ENCODE data around the gene APOBEC3G. TPM values are rescaled to one million over a fixed set of nuclear protein-coding genes. Genes with fewer than 3 reads are reported as not detected.
"Not testable (repeated sequence)": the region's sequence is repeated elsewhere in the genome, so short reads cannot be mapped to it uniquely, and the experiment has no call there.

The APOBEC3G gene
- total RNA-seq, 5 donors from 2014 or later (not counting 1 experiment from before 2014, with no cell fraction given), result 29.7 to 71.3 (median 62.7) TPM

GRCh38 chr22:39076155-39077025 lies 685 bp upstream of the APOBEC3G start:
- ATAC-seq (replicated peaks in 1 of 4); DNase-seq; H3K27me3 ChIP-seq (replicated peaks in 1 of 2; ENCODE audit: control insufficient read depth in 2 of 2, extremely low read depth in 1 of 2, insufficient read depth in 2 of 2, low read length in 1 of 2); H3K9me3 ChIP-seq; H3K9me3 Mint-ChIP-seq; H3K27me3 Mint-ChIP-seq: not testable (repeated sequence)
- Histone ChIP-seq H3K36me3 (ENCODE audit: control insufficient read depth in 2 of 2, extremely low read depth in 1 of 2, insufficient read depth in 1 of 2, low read length in 1 of 2) (peaks cover 0 to 16% of the 10 kb centered on the region in 2 donors), H3K27ac (ENCODE audit: low read length) (peak overlapping the region; percentile 66), H3K4me3 (ENCODE audit: control insufficient read depth in 1 of 2, extremely low read depth in 1 of 2, low read length in 1 of 2) (peak overlapping the region in 1 of 2 donors; percentile 82), H3K4me1 (ENCODE audit: control insufficient read depth in 1 of 2, extremely low read depth in 1 of 2, insufficient read depth in 2 of 2, low read length in 2 of 2) (peaks cover 4 to 47% of the 10 kb centered on the region in 2 experiments)
- Mint-ChIP-seq H3K4me1 (peaks cover 30 to 54% (median 42%) of the 10 kb centered on the region in 3 donors), H3K36me3 (peaks cover 13% of the 10 kb centered on the region), H3K27ac (peak overlapping the region; percentile 91 to 96), H3K4me3 (peak overlapping the region; percentile 82 to 89 (median 86))
- 79% methylated on average over 2 of the region's 24 CpGs for WGBS (ENCODE audit: insufficient coverage)
- POLR2A ChIA-PET, result interaction anchor here in 1 of 2 donors (0.7 kb wide), 1 partner anchor 54 kb away, joined by 4 read pairs; no protein-coding TSS in a partner anchor
- CTCF ChIA-PET, result interaction anchor here in 1 of 2 donors (0.6 kb wide), 1 partner anchor 56 kb away, joined by 5 read pairs; no protein-coding TSS in a partner anchor

DNA sequence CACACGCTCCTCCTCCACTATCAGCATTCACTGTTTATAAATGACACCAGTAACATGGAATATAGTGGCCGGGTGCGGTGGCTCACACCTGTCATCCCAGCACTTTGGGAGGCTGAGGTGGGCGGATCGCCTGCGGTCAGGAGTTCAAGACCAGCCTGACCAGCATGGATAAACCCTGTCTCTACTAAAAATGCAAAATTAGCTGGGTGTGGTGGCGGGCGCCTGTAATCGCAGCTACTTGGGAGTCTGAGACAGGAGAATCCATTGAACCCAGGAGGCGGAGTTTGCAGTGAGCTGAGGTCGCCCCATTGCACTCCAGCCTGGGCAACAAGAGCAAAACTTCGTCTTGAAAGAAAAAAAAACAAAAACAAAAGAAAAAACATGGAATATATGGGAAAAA lies 837 bp downstream of the APOBEC3G start:
- peak overlapping the region; percentile 82 to 89 (median 86) for H3K4me3 Mint-ChIP-seq
- H3K36me3 Mint-ChIP-seq, result peaks cover 23% of the 10 kb centered on the region
- not testable (repeated sequence) for H3K27me3 ChIP-seq (replicated peaks in 1 of 2; ENCODE audit: control insufficient read depth in 2 of 2, extremely low read depth in 1 of 2, insufficient read depth in 2 of 2, low read length in 1 of 2); DNase-seq; H3K9me3 Mint-ChIP-seq; H3K27me3 Mint-ChIP-seq; ATAC-seq (replicated peaks in 1 of 4); H3K9me3 ChIP-seq
- H3K36me3 ChIP-seq (ENCODE audit: control insufficient read depth in 2 of 2, extremely low read depth in 1 of 2, insufficient read depth in 1 of 2, low read length in 1 of 2), result peaks cover 0 to 31% of the 10 kb centered on the region in 2 donors
- H3K27ac ChIP-seq (ENCODE audit: low read length), result peak overlapping the region; percentile 89
- CTCF ChIA-PET, result interaction anchor here in 1 of 2 donors (1.5 kb wide), 1 partner anchor 40 kb away, joined by 3 read pairs; no protein-coding TSS in a partner anchor
- peak overlapping the region; percentile 93 to 95 for H3K27ac Mint-ChIP-seq
- H3K4me3 ChIP-seq (ENCODE audit: control insufficient read depth in 1 of 2, extremely low read depth in 1 of 2, low read length in 1 of 2), result peak overlapping the region; percentile 39 to 82
- peaks cover 4 to 62% of the 10 kb centered on the region in 2 experiments for H3K4me1 ChIP-seq (ENCODE audit: control insufficient read depth in 1 of 2, extremely low read depth in 1 of 2, insufficient read depth in 2 of 2, low read length in 2 of 2)
- WGBS (ENCODE audit: insufficient coverage), result 69% methylated on average over 3 of the region's 12 CpGs
- peaks cover 41 to 65% (median 49%) of the 10 kb centered on the region in 3 donors for H3K4me1 Mint-ChIP-seq
- POLR2A ChIA-PET, result interaction anchor here in 1 of 2 donors (0.8 to 1.0 kb wide), 2 partner anchors 21 to 241 kb away, joined by 3 to 5 read pairs; no protein-coding TSS in a partner anchor

GRCh38 chr22:39078329-39078728 lies 1.3 kb downstream of the APOBEC3G start:
- peaks cover 23% of the 10 kb centered on the region for H3K36me3 Mint-ChIP-seq
- ATAC-seq (replicated peaks in 1 of 4) (no peak), DNase-seq (peak in 1 of 35 experiments; percentile 47)
- no peaks in the 10 kb centered on the region for H3K27me3 Mint-ChIP-seq
- H3K27me3 ChIP-seq (replicated peaks in 1 of 2; ENCODE audit: control insufficient read depth in 2 of 2, extremely low read depth in 1 of 2, insufficient read depth in 2 of 2, low read length in 1 of 2), result peaks cover 0 to 3% of the 10 kb centered on the region in 2 experiments
- CTCF ChIA-PET, result interaction anchor here in 1 of 2 donors (1.5 kb wide), 1 partner anchor 40 kb away, joined by 3 read pairs; no protein-coding TSS in a partner anchor
- H3K4me1 ChIP-seq (ENCODE audit: control insufficient read depth in 1 of 2, extremely low read depth in 1 of 2, insufficient read depth in 2 of 2, low read length in 2 of 2), result peaks cover 4 to 66% of the 10 kb centered on the region in 2 experiments
- peaks cover 41 to 69% (median 52%) of the 10 kb centered on the region in 3 donors for H3K4me1 Mint-ChIP-seq
- H3K4me3 ChIP-seq (ENCODE audit: control insufficient read depth in 1 of 2, extremely low read depth in 1 of 2, low read length in 1 of 2), result peak overlapping the region in 1 of 2 donors; percentile 82
- H3K4me3 Mint-ChIP-seq, result peak overlapping the region; percentile 82 to 89 (median 86)
- POLR2A ChIA-PET, result interaction anchor here in 1 of 2 donors (0.8 to 1.0 kb wide), 2 partner anchors 20 to 240 kb away, joined by 3 to 5 read pairs; no protein-coding TSS in a partner anchor
- peaks cover 0 to 34% of the 10 kb centered on the region in 2 donors for H3K36me3 ChIP-seq (ENCODE audit: control insufficient read depth in 2 of 2, extremely low read depth in 1 of 2, insufficient read depth in 1 of 2, low read length in 1 of 2)
- no peaks in the 10 kb centered on the region for H3K9me3 ChIP-seq
- WGBS (ENCODE audit: insufficient coverage), result 57% methylated on average over 5 of the region's 8 CpGs
- H3K9me3 Mint-ChIP-seq, result no peaks in the 10 kb centered on the region
- H3K27ac ChIP-seq (ENCODE audit: low read length), result peak overlapping the region; percentile 89
- H3K27ac Mint-ChIP-seq, result peak overlapping the region; percentile 93 to 95

DNA sequence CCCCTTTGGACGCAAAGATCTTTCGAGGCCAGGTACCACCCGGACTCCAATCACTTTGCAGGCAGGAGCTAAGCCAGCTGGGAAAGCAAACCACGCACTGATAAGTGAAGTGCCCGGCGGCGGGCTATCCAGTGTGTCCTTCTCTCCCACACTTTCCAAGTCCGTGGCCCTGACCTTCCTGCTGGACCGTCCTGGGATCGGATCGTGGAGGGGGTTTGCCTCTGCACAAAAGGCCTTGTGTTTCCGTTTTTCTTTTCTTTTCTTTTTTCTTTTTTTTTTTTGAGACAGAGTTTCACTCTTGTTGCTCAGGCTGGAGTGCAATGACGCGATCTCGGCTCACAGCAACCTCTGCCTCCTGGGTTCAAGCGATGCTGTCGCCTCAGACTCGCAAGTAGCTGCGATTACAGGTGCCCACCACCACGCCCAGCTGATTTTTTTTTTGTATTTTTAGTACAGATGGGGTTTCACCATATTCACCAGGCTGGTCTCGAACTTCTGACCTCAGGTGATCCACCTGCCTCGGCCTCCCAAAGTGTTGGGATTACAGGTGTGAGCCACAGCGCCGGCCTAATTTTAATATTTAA lies 2.1 kb downstream of the APOBEC3G start:
- H3K27me3 Mint-ChIP-seq; H3K9me3 ChIP-seq; H3K27me3 ChIP-seq (replicated peaks in 1 of 2; ENCODE audit: control insufficient read depth in 2 of 2, extremely low read depth in 1 of 2, insufficient read depth in 2 of 2, low read length in 1 of 2); ATAC-seq (replicated peaks in 1 of 4); DNase-seq; H3K9me3 Mint-ChIP-seq: not testable (repeated sequence)
- Mint-ChIP-seq H3K4me3 (peak overlapping the region; percentile 82 to 89 (median 86)), H3K4me1 (peaks cover 41 to 69% (median 55%) of the 10 kb centered on the region in 3 donors), H3K27ac (peak overlapping the region; percentile 93 to 95), H3K36me3 (peaks cover 23% of the 10 kb centered on the region)
- ChIA-PET POLR2A (interaction anchor here in 1 of 2 donors (1.0 kb wide), 1 partner anchor 240 kb away, joined by 3 read pairs; no protein-coding TSS in a partner anchor), CTCF (interaction anchor here in 1 of 2 donors (1.5 kb wide), 1 partner anchor 39 kb away, joined by 3 read pairs; no protein-coding TSS in a partner anchor)
- H3K27ac ChIP-seq (ENCODE audit: low read length), result peak overlapping the region; percentile 89
- peaks cover 6 to 41% of the 10 kb centered on the region in 2 donors for H3K36me3 ChIP-seq (ENCODE audit: control insufficient read depth in 2 of 2, extremely low read depth in 1 of 2, insufficient read depth in 1 of 2, low read length in 1 of 2)
- WGBS (ENCODE audit: insufficient coverage), result 78% methylated on average over 12 of the region's 24 CpGs
- H3K4me1 ChIP-seq (ENCODE audit: control insufficient read depth in 1 of 2, extremely low read depth in 1 of 2, insufficient read depth in 2 of 2, low read length in 2 of 2), result peaks cover 4 to 74% of the 10 kb centered on the region in 2 experiments
- peak overlapping the region in 1 of 2 donors; percentile 82 for H3K4me3 ChIP-seq (ENCODE audit: control insufficient read depth in 1 of 2, extremely low read depth in 1 of 2, low read length in 1 of 2)

DNA sequence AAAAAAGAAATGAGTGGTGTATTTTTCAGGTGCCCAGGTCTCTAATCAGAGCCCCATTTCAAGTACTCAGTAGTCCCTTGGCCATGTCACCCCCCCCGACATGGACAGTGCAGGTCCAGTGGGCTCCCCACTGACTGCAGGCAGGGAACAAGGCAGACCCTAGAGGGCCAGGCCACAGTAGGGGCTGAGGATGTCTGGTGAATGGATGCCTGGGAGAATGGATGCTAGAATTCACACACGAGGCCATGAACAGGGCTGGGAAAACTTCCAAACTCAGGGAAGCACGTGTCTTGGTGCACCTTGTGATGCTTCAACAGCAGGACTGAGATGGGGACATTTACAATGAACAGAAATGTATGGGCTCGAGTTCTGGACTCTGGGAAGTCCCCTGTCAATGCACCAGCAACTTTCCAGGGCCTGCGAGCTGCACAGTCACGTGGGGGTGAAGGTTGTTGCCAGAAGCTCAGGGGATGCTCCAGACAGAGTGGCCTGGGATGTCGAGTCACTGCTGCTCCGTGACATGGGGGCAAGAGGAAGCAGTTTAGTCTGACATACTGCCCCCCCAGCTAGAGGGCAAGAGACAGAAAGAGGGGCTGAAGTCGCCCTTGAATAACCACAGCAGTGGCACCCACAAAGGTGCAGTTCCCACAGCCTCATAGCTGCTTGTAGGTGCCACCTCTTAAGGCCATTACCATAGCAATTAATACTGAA lies 3.1 kb downstream of the APOBEC3G start:
- peaks cover 0 to 3% of the 10 kb centered on the region in 2 experiments for H3K27me3 ChIP-seq (replicated peaks in 1 of 2; ENCODE audit: control insufficient read depth in 2 of 2, extremely low read depth in 1 of 2, insufficient read depth in 2 of 2, low read length in 1 of 2)
- no peaks in the 10 kb centered on the region for H3K27me3 Mint-ChIP-seq
- peak overlapping the region; percentile 75 to 85 for H3K27ac Mint-ChIP-seq
- POLR2A ChIA-PET, result interaction anchor here in 1 of 2 donors (0.7 to 1.1 kb wide), 4 partner anchors 10 to 161 kb away, joined by 3 to 4 read pairs (median 3); no protein-coding TSS in a partner anchor
- H3K4me1 Mint-ChIP-seq, result peaks cover 41 to 67% (median 55%) of the 10 kb centered on the region in 3 donors
- H3K4me3 ChIP-seq (ENCODE audit: control insufficient read depth in 1 of 2, extremely low read depth in 1 of 2, low read length in 1 of 2), result peak overlapping the region in 1 of 2 donors; percentile 15
- H3K27ac ChIP-seq (ENCODE audit: low read length), result peak overlapping the region; percentile 89
- no peak for ATAC-seq (replicated peaks in 1 of 4)
- H3K9me3 ChIP-seq, result no peaks in the 10 kb centered on the region
- peak in 21 of 35 experiments; percentile 9 to 62 (median 38) for DNase-seq
- H3K36me3 ChIP-seq (ENCODE audit: control insufficient read depth in 2 of 2, extremely low read depth in 1 of 2, insufficient read depth in 1 of 2, low read length in 1 of 2), result peaks cover 6 to 44% of the 10 kb centered on the region in 2 donors
- H3K4me1 ChIP-seq (ENCODE audit: control insufficient read depth in 1 of 2, extremely low read depth in 1 of 2, insufficient read depth in 2 of 2, low read length in 2 of 2), result peaks cover 4 to 83% of the 10 kb centered on the region in 2 experiments
- 37% methylated on average over 7 of the region's 9 CpGs for whole genome bisulfite sequencing (ENCODE audit: insufficient coverage)
- H3K36me3 Mint-ChIP-seq, result peaks cover 23% of the 10 kb centered on the region
- CTCF ChIA-PET, result interaction anchor here (0.6 to 1.1 kb wide), 2 partner anchors 14 to 306 kb away, joined by 3 to 7 read pairs; no protein-coding TSS in a partner anchor
- peak overlapping the region in 2 of 3 donors; percentile 39 to 57 for H3K4me3 Mint-ChIP-seq
- H3K9me3 Mint-ChIP-seq, result no peaks in the 10 kb centered on the region

Measured in T-cell (primary cell).